ENCODE data around the gene FAM53A.
"Not testable (repeated sequence)": the region's sequence is repeated elsewhere in the genome, so short reads cannot be mapped to it uniquely, and the experiment has no call there.

Gene FAM53A

GRCh38 chr4:1640716-1641503 is 43.2 kb downstream of the FAM53A start:
- not testable (repeated sequence) for DNase-seq (ENCODE audit: low read depth in 2 of 2, low spot score in 1 of 2)

GRCh38 chr4:1640190-1640589 is 43.9 kb downstream of the FAM53A start:
- DNase-seq (ENCODE audit: low read depth in 2 of 2, low spot score in 1 of 2): no peak

- DNase-seq (ENCODE audit: low read depth in 2 of 2, low spot score in 1 of 2): no peak
These were observed 44.7 kb downstream of the FAM53A start for GRCh38 chr4:1639299-1639868.

GRCh38 chr4:1638873-1639272 is 45.2 kb downstream of the FAM53A start:
- no peak for DNase-seq (ENCODE audit: low read depth in 2 of 2, low spot score in 1 of 2)

GRCh38 chr4:1638272-1638598 is 45.9 kb downstream of the FAM53A start:
- DNase-seq (ENCODE audit: low read depth in 2 of 2, low spot score in 1 of 2): no peak

- DNase-seq (ENCODE audit: low read depth in 2 of 2, low spot score in 1 of 2): no peak
These were observed 46.4 kb downstream of the FAM53A start for GRCh38 chr4:1637580-1638271.

- DNase-seq (ENCODE audit: low read depth in 2 of 2, low spot score in 1 of 2): no peak
These were observed 47.5 kb downstream of the FAM53A start for GRCh38 chr4:1636490-1637211.

GRCh38 chr4:1635464-1635863 is 48.6 kb downstream of the FAM53A start:
- no peak for DNase-seq (ENCODE audit: low read depth in 2 of 2, low spot score in 1 of 2)

- DNase-seq (ENCODE audit: low read depth in 2 of 2, low spot score in 1 of 2): no peak
These were observed 50.1 kb downstream of the FAM53A start for GRCh38 chr4:1633993-1634392.

- no peak for DNase-seq (ENCODE audit: low read depth in 2 of 2, low spot score in 1 of 2)
These were observed 51.7 kb downstream of the FAM53A start for GRCh38 chr4:1632109-1633104.

- DNase-seq (ENCODE audit: low read depth in 2 of 2, low spot score in 1 of 2): no peak
These were observed 53.0 kb downstream of the FAM53A start for GRCh38 chr4:1631136-1631535.

GRCh38 chr4:1630266-1630665 is 53.8 kb downstream of the FAM53A start:
- DNase-seq (ENCODE audit: low read depth in 2 of 2, low spot score in 1 of 2): no peak

GRCh38 chr4:1629699-1630083 is 54.4 kb downstream of the FAM53A start:
- no peak for DNase-seq (ENCODE audit: low read depth in 2 of 2, low spot score in 1 of 2)

- peak; percentile 27 to 51 for DNase-seq (ENCODE audit: low read depth in 2 of 2, low spot score in 1 of 2)
These were observed 55.0 kb downstream of the FAM53A start for GRCh38 chr4:1628892-1629698.

- no peak for DNase-seq (ENCODE audit: low read depth in 2 of 2, low spot score in 1 of 2)
These were observed 56.4 kb downstream of the FAM53A start for GRCh38 chr4:1627417-1628313.

GRCh38 chr4:1626941-1627340 is 57.2 kb downstream of the FAM53A start:
- DNase-seq (ENCODE audit: low read depth in 2 of 2, low spot score in 1 of 2): no peak

- DNase-seq (ENCODE audit: low read depth in 2 of 2, low spot score in 1 of 2): no peak
These were observed 58.0 kb downstream of the FAM53A start for GRCh38 chr4:1626151-1626550.

GRCh38 chr4:1625600-1626138 is 58.4 kb downstream of the FAM53A start:
- DNase-seq (ENCODE audit: low read depth in 2 of 2, low spot score in 1 of 2): no peak
